GM12801 (cell line): ENCODE measurements around the gene FGF10.

Source experiments
- CTCF ChIP-seq: IDR thresholded peaks from one replicate; pipeline ENCODE4 v1.5.1; 2011; ENCODE audit warnings: control low read depth; ENCODE audit not compliant: insufficient read length; ENCODE audit errors: extremely low read depth

Gene FGF10

GRCh38 chr5:44294516-44294915, 94.7 kb downstream of the FGF10 start:
- TF ChIP-seq CTCF, result no peak

GRCh38 chr5:44292736-44293135, 96.5 kb downstream of the FGF10 start:
- no peak for TF ChIP-seq CTCF

- TF ChIP-seq CTCF, result no peak
Observed at GRCh38 chr5:44278469-44278868, 110.8 kb downstream of the FGF10 start.

- TF ChIP-seq CTCF, result no peak
Observed at GRCh38 chr5:44275908-44276307, 113.3 kb downstream of the FGF10 start.

GRCh38 chr5:44275329-44275728, 113.9 kb downstream of the FGF10 start:
- no peak for TF ChIP-seq CTCF

- no peak for TF ChIP-seq CTCF
Observed at GRCh38 chr5:44267909-44268308, 121.3 kb downstream of the FGF10 start.

- no peak for TF ChIP-seq CTCF
Observed at GRCh38 chr5:44266882-44267576, 122.2 kb downstream of the FGF10 start.
